Measurements from ENCODE around the gene HIBCH. TPM values are rescaled to one million over a fixed set of nuclear protein-coding genes. Genes with fewer than 3 reads are reported as not detected.

HIBCH gene
- total and polyA plus RNA-seq, 2 of the 13 experiments (the other 11 are each of a cell fraction or from before 2014, with no cell fraction given), result 18.8 to 49.5 TPM

DNA sequence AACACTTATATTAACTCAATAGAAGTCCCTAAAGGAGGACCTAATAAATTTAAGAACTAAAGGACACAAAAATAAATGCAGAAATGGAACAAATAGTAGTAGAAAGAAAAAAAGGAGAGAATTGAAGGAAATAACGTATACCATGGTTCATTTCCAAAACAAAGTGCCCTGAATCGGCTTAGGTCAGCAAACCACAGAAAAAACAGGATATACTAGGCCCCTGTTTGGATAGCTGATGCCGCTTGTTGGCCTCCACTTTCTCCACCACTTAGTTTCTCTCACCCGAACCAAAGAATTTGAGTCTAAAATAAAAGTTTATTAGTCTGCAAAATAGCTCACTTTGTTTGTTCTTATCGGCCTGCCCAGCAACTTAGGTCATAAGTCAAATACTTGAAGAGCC, 100.4 kb downstream of the HIBCH start:
- WGBS (ENCODE audit: low lambda C conversion rate), result 97% methylated on average over 5 of the region's 5 CpGs
- H4K20me1 ChIP-seq (ENCODE audit: insufficient read depth, low read length), result no peaks in the 10 kb centered on the region
- intact Hi-C loops (cut with micrococcal nuclease; ENCODE audit: unreplicated experiment), result no loop called here
- DNase-seq (ENCODE audit: low spot score) (no peak), FAIRE-seq (no peak), ATAC-seq (no peak)
- H3K36me3 ChIP-seq (replicated peaks in 1 of 2; ENCODE audit: control insufficient read depth in 1 of 2, insufficient read depth in 2 of 2, low read length in 2 of 2), result peaks cover 6 to 23% of the 10 kb centered on the region in 2 experiments; a peak in 4 of 5 replicates
- no TSS peak for BruUV-seq (replicated peaks)
- CTCF ChIA-PET (ENCODE audit: low intra/inter-chr PET ratio, low total read pairs), result no interaction called here
- no peak overlapping the region for H3K4me3 ChIP-seq (replicated peaks in 1 of 3; ENCODE audit: insufficient read depth in 1 of 3, low read depth in 2 of 3, low read length in 3 of 3)
- no peak overlapping the region for H3K4me2 ChIP-seq (ENCODE audit: low read depth, low read length)
- in situ Hi-C loops (cut with HindIII; ENCODE audit: extremely low pct_ligation_motif_present, low pct_unique_long_range_greater_than_20kb), result no loop called here
- POLR2A ChIA-PET, result no interaction called here
- H3K9me3 ChIP-seq (ENCODE audit: low read length), result no peaks in the 10 kb centered on the region
- no peak overlapping the region for H3K27ac ChIP-seq (ENCODE audit: extremely low read length, insufficient read depth, low read length)
- no peaks in the 10 kb centered on the region for H3K27me3 ChIP-seq (ENCODE audit: control insufficient read depth in 1 of 2, insufficient read depth in 2 of 2, low read length in 2 of 2)
- H3K79me2 ChIP-seq (ENCODE audit: insufficient read depth, low read length), result no peaks in the 10 kb centered on the region
- TF ChIP-seq, protein P1, sequence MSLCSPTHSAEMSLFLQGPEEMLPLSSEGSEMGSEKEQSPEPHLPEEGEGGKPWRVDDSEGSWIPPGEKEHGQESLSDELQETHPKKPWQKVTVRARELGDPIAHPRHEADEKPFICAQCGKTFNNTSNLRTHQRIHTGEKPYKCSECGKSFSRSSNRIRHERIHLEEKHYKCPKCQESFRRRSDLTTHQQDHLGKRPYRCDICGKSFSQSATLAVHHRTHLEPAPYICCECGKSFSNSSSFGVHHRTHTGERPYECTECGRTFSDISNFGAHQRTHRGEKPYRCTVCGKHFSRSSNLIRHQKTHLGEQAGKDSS (CRISPR knock-in tag; IDR thresholded peaks at IDR 0.05; ENCODE audit: borderline replicate concordance, low read depth), result no peak
- TF ChIP-seq AGO2 (optimal IDR thresholded peaks at IDR 0.05; ENCODE audit: low read depth, low read length) (no peak), NR2F2 (IDR thresholded peaks at IDR 0.05; ENCODE audit: borderline replicate concordance, low read depth) (no peak), ZZZ3 (CRISPR knock-in tag; IDR thresholded peaks at IDR 0.05; ENCODE audit: borderline replicate concordance) (no peak), MAZ (IDR thresholded peaks at IDR 0.05; ENCODE audit: borderline replicate concordance, low read depth, low read length) (no peak), MAZ (CRISPR knock-in tag; IDR thresholded peaks at IDR 0.05; ENCODE audit: low read depth) (no peak), ZNF136 (CRISPR knock-in tag; IDR thresholded peaks at IDR 0.05; ENCODE audit: low read depth) (no peak), MAFK (conservative IDR thresholded peaks at IDR 0.05 in 1 of 2, IDR thresholded peaks at IDR 0.05 in 1 of 2; ENCODE audit: low read length in 2 of 2) (peak; percentile 35 to 43; a peak in 3 of 4 replicates)
- TF ChIP-seq, protein P2, sequence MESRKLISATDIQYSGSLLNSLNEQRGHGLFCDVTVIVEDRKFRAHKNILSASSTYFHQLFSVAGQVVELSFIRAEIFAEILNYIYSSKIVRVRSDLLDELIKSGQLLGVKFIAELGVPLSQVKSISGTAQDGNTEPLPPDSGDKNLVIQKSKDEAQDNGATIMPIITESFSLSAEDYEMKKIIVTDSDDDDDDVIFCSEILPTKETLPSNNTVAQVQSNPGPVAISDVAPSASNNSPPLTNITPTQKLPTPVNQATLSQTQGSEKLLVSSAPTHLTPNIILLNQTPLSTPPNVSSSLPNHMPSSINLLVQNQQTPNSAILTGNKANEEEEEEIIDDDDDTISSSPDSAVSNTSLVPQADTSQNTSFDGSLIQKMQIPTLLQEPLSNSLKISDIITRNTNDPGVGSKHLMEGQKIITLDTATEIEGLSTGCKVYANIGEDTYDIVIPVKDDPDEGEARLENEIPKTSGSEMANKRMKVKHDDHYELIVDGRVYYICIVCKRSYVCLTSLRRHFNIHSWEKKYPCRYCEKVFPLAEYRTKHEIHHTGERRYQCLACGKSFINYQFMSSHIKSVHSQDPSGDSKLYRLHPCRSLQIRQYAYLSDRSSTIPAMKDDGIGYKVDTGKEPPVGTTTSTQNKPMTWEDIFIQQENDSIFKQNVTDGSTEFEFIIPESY (CRISPR knock-in tag; IDR thresholded peaks at IDR 0.05), result no peak
- H3K4me1 ChIP-seq (ENCODE audit: insufficient read depth, low read length), result no peaks in the 10 kb centered on the region
- no peak overlapping the region for H2AFZ ChIP-seq (ENCODE audit: low read length)
- H3K9ac ChIP-seq (ENCODE audit: insufficient read depth, low read depth, low read length), result no peak overlapping the region
